Hematopoietic multipotent progenitor cell treated with erythropoietin and hydrocortisone succinate and interleukin-3 and kit ligand, for 6 days (in vitro differentiated cells): ENCODE measurements around the gene SEPTIN2.
"Not testable (repeated sequence)": the region's sequence is repeated elsewhere in the genome, so short reads cannot be mapped to it uniquely, and the experiment has no call there.

Experiments used
- DNase-seq: peaks from one replicate; pipeline ENCODE4 v3.0.0-alpha.2; 2015

Gene SEPTIN2

DNA sequence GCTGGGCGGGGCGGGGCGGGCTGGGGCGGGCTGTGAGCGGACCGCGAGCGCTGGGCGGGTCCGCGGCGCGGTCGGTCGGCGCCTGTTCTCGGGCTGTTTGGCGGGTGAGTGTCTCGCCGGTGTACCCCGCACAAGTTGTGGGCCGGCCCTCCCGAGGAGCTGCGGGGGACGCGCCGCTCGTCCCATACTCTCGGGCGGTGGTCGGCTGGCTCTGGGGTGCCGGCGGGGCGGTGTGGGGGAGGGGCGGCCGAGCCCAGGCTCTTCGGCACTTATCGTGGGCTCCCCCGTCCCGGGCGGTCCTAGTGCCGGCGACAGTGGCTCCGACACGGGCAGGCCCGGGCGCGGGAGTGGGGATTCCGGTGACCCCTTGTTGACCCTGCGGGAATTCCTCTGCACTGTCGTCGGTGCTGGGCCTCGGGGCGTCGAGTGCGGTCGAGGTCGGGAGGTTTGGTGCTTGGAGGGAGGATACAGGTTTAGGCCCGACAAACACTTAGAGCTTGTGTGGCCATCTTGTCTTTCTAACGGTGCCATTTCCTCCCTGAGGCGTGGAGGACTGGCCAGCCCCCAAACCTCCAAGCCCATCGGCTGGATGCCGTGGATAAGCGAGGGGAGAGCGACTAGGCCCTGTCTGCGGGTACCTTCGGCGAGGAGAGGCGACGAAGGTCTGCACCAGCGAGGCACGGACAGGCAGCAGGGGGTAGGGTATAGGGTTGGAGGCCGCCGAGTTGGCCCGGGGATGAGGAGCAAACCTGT is at the start of gene SEPTIN2:
Gene SEPTIN2 (plus strand): TSS at position 47 of the 753 bp plus-strand sequence. CDS start 8,308 bp downstream, outside the sequence.
- peak; percentile 76 for DNase-seq

DNA sequence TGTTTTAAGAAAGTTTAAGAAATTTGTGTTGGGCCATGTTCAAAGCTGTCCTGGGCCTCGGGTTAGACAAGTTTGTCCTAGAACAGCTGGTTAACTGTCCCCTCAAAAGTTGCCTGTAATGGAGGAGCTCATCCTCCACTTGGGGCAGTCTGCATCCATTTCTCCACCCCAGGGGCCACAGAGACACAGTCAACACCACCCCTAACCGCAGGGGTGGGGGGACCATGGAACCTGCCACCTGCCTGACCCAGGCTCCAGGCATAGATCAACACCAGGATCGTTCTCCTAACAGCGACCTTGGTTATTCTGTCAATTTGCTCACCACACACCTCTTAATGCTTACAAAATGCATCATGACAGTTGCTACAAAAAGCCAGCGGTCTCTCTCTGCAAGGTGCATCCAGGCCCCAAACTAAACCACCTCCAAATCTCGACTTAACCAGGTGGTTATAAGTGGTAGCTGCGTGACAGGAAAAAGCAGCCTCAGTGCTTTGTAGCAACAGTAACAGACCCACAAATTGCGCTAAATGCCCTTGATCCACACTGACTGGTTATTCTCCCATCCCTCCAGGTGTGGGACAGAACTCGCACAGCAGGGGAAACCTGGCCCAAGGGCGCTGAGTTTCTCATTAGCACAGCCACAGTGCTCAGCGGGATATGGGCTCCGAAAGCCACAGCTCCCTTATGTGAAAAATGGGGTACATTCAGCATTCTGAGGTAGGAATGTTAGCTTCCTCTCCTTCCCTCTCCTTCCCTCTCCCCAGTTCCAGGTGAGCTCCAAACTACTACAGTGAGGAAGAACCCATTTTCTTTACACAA is 48.3 kb upstream of the SEPTIN2 start:
- DNase-seq: no peak

DNA sequence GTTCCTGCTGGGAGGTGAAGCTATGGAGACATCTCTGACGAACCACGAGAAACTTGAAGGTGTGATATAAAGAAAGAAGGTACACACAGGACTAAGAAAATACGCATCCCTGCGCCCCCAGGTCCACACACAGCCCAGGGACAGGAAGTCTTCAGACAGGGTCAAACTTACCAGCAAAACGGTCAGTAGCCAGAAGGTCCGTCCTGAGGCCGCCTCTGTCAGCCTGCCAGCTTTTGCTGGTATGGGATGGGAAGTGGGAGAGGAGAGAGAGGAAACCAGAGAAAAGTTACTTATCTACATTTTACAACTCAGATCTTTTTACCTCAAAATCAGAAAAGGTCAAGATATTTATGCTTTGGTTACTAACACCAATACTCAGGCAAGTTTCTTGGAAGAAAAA is 47.4 kb upstream of the SEPTIN2 start:
- DNase-seq: no peak

DNA sequence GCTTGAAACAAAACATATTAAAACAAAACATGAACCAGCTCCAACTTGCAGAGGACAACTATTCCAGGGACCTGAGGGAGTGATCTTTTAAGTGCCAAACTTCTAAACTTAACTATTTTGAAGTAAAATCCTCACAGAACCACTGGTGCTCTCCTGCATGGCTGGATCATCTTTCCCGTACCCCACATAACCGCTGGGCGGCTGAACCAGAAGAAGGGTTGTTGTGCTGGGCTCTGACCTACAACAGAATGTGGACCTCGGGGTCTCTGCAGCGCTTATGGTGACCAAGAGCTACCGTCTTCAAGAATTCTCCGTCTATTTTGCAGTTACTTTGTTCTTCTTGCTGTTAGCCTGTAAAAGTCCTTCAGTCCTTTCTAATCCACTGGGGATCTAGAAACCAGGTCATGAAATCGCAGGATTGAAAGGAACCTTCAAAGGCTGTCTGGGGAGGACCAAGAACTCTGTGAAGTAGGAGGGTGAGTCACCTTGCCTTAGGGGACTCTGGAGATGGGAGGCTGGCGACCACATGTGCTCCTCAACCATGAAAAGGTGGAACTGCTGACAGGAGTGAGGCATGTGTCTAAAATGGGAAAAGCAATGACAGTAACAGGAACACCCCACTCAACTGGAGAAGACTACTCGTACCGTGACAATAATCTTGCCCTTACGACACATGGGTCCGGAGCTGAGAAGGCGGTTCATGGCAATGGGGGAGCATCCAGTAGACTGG is 46.8 kb upstream of the SEPTIN2 start:
- DNase-seq: no peak

DNA sequence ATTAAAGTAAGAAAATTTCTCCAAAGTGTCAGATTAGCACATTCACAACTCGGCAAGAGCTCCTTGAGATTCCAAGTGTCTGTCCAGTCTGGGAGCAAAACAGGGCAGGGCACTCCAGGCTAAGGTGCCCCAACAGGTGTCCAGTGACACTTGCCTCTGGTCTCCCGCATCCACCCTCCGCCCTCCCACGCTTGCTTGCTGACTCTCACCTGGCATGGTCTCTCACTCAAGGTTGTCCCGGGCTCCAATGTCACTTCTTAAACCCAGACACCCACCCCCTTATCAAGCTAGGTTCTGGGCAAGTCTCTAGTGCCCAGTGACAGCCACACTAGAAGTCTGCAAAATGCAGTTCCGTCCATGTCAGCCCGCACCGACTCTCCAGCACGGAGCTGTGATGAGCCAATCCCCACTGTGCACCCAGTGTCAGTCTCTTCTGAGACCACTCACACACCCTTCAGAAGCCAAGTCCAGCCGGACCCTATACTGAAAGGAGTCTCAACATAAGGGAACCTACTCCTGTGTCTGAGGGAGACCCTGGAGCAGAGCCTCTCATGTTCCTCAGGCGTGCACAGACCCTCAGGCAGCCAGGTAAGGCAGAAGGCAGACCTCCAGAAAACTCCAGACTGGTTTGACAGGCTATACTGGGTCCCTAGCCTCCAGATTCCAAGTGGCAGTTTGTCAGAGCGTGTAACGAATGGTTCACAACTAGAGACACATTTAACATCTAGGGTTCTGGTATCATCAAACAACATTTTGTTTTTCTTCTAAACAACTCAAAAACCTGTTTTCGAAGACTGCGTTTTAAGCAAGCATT is 45.8 kb upstream of the SEPTIN2 start:
- DNase-seq: no peak

DNA sequence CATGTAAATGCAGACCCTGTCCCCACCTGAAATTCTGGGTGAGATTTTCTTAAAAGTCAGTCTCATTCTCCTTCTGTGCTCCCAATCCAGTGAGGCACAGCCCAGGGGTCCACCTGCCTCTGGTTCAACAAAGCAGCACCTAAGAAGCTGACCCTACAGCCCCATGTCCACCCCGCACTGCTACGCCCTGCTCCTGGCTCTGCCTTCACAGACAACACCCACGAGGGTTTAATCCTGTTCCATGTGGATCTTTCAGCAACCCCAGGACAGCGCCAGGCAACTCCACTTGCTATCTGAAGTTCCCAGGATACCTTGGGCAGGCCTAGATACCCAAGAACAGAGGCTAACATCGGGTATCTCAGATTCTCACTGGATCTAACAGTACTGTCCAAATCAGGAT is 45.2 kb upstream of the SEPTIN2 start:
- DNase-seq: no peak

DNA sequence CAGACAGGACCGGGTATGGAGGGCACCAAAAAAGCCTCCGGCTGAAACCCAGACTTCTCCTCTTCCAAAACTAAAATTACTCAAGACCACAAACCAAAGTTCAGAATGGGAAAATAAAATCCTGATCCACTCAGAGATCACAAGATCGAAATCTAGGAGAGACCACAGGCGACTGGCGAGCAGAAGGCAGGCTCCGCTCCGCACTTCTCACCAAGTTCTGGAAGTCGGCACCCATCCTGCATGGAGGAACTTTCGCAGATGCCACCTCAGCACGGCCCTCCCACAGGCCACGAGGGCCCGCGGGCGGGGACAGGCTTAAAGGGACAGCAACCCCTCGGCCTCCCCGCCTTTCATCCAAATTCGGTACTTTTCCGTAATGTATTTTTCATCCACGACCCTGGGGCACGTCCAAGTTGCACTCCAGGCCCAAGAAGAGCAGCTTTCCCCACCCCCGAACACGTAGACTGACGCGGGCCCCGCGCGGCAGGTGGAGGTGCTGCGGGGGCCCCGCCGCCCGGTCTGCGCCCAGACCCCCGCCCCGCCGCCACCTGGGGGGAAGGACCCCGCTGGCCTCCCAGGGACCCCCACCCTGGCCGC is 43.9 kb upstream of the SEPTIN2 start:
- DNase-seq: peak; percentile 84

DNA sequence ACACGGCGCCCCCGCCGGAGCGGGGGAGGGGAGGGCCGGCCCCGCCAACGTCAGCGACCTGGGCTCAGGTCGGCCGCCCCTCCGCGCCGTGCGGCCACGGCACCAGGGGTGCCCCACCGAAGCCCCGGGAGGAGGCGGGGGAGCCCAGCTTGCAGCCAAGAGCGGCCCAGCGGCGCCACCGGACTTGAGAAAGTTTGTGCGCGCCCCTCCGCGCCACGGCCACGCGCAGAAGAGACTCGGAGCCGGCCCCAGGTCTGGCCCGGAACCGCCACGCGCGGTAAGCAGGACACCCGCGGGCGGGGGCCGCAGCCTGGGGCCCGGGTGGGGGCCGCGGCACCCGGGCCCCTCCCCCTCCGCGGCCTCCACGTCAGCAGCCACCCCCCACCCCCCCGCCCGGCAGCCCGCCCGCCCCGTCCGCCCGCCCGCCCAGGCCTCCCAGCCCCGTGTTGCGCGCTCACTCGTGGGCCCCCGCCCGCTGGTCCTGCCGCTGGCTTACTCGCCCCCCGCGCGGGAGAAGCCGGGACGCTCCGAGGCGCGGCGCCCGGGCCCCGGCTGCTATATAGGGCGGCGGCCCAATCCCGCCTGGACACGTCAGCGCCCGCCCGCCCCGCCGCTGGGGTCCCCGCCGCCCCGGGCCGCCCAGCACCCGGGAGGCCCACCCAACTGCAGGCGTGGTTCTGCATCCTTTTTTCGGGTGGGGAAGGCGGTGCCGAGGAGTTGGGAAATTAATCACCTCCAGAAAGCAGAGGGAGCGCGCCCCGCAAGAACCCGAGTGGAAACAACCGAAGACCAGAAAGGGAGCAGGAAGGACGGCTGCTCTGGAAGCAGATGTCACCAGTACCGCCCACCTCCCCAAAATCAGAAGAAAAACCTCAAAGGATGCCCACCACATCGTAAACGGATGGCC is 43.2 kb upstream of the SEPTIN2 start:
- peak; percentile 70 for DNase-seq

DNA sequence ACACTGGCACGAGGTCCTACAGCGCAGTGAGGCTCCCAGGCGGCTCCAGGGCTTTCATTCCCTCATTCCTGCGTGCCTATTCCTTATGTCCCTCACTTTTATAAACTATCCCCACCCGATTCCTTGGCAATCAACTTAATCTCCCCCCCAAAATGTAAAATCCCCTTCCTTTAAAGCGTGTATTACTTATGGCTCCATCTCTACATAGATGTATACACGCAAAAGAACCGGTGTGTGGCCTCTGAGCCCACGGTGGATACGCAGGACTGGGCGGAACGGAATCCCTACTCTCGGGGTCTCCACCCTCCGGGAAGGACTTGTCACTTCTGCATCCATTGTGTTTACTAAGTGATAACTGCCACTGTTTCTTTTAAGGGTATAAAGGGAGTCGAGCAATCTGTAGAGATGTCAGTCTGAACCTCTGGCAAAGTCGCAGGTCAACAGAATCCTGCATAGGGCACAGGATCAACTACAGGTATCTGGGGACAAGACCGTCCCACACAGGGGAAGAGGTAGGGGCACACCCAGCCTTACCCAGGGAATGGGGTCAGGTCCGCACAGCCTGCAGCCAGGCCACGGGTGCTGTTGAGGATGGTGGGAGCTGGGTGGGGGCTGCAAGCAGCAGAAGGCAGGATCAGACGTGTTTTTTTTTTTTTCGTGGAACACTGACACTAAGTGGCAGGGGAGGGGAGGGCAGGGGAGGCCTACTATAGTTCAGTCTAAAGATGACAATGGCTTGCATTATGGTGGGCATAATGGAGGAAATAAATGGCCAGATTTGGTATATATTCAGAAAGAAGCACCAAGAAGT is 42.3 kb upstream of the SEPTIN2 start:
- no peak for DNase-seq

DNA sequence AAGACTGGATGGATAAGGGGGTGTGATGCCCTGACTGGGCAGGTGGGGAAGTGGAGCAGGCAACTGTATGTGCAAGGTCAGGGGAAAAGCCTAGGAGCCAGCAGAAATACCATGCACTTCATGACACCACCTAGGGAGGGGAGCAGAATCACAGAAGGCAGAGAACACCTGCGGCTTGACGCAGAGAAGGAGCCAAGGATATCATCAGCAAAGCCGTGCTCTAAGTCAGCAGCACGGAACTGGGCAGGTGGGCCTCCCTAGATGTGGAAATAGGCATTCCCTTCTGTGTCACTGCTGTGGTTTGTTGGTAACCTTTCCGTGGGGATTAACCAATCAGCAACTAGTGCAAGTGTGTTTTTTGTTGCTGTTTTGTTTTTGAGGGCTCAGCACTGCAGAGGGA is 41.6 kb upstream of the SEPTIN2 start:
- DNase-seq: no peak

DNA sequence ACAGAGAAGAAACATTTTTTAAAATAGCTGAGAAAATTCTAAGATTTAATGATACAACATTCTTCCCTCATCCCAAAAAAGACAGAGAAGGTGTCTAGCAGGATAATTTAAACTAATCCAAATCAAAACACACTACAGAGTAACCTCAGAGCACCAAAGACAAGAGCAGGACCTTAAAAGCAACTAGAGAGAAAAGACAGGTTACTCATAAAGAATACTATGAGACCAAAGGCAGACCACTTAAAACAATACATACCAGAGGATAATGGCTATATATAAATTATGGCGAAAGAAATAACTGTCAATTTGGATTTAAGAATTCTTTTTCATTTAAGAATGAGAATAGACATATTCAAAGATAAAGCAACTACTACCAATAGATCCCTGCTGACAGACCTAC is 40.2 kb upstream of the SEPTIN2 start:
- no peak for DNase-seq

DNA sequence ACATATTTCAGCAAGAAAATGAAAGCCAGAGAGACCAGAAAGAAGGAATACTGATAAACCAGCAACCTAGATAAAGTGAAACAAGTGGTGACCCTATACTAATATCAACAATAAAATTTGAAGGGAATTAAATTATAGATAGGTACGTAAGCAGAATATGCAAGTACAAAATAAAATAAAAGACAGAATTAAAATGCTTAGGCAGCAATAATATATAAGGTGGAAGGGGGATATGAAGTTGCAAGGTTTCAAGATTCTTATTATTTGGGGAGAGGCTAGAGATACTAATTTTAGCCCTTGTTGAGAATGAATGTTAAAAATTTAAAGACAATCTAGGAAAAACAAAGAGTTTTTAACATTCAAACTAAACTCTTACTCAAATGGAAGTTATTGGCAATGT is 39.8 kb upstream of the SEPTIN2 start:
- no peak for DNase-seq

DNA sequence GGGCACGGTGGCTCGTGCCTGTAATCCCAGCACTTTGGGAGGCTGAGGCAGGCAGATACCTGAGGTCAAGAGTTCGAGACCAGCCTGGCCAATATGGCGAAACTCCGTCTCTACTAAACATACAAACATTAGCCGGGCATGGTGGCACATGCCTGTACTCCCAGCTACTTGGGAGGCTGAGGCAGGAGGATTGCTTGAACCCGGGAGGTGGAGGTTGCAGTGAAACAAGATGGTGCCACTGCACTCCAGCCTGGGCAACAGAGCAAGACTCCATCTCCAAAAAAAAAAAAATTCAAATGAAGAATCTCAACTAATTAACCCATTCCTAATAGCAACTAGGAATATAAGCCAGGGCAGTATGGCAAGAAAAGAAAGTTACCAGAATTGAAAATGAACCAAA is 37.4 kb upstream of the SEPTIN2 start:
- not testable (repeated sequence) for DNase-seq

DNA sequence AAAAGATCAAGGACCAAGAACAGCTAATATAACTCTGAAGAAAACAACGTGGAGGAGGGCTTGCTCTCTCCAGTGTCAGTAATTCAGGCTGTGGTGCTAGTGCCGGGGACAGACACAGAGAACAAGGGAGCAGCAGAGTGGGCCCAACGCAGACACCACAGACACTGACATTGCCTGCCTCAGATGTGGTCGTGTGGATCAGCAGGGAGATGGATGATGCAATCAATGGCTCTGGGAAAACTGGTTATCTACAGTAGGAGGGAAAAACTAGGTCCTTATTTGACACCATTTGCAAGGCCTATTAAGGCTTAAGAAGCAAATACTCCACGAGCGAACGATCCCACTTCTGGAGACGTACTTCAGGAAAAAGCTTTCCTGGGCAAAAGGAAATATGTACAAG is 36.3 kb upstream of the SEPTIN2 start:
- DNase-seq: no peak

DNA sequence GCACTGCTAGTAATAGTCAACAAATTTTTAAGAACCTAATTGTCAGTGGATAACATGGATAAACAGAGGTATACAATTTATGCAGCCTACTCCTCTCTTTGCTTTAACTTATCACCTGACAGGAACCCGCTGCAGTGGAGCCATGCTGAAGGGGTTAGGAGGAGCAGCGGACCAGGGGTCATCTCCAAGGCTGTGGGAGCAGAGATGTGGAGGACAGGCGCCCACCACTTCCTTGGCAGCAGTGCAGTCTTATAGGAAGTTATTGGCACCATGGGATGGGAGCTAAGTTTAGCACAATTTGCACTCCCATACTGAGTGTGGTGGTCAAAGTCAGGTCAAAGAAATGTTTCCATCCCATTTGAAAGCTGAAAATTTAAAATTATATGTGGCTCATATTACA is 35.9 kb upstream of the SEPTIN2 start:
- DNase-seq: no peak

DNA sequence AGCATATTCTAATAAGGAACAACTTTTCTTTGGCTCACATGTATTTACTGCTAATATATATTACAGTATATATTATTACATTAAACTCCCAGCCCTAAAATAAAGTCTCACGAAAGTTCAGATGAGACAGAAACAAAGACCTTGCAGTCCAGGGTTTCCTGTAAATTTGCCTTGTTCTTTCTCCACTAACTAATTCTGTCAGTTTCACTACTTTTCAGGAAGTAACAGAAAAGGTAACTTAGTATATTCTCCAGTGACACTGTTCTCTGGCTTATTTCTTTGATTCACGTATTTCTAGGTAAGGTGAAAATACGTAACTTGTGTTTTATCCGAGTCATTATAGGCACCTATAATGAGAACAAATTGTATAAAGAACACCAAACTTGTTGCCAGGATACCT is 35.4 kb upstream of the SEPTIN2 start:
- DNase-seq: no peak

DNA sequence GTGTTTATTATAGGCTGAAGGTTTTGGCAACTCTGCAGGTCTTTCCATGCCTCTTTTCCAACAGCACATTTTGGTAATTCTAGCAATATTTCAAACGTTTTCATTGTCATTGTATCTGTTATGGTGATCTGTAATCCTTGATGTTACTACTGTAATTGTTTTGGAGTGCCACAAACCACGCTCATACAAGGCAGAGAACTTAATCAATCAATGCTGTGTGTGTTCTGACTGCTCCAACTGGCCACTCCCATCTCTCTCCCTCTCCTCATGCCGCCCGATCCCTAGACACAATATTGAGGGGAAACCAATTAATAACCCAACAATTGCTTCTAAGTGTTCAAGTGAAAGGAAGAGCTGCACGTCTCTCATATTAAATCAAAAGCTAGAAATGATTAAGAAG is 33.2 kb upstream of the SEPTIN2 start:
- no peak for DNase-seq

DNA sequence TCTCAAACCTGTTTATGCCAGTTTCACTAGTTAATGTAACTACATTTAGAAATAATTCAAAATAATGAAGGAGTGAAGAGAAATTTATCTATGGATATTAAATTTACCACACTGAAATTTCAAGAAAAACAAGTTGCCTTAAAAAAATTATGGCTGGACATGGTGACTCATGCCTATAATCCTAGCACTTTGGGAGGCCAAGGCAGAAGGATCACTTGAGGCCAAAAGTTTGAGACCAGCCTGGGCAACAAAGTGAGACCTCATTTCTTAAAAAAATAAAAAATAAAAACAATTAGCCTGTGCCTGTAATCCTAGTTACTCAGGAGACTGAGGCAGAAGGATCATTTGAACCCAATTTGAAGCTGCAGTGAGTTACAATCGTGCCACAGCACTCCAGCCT is 30.1 kb upstream of the SEPTIN2 start:
- no peak for DNase-seq

DNA sequence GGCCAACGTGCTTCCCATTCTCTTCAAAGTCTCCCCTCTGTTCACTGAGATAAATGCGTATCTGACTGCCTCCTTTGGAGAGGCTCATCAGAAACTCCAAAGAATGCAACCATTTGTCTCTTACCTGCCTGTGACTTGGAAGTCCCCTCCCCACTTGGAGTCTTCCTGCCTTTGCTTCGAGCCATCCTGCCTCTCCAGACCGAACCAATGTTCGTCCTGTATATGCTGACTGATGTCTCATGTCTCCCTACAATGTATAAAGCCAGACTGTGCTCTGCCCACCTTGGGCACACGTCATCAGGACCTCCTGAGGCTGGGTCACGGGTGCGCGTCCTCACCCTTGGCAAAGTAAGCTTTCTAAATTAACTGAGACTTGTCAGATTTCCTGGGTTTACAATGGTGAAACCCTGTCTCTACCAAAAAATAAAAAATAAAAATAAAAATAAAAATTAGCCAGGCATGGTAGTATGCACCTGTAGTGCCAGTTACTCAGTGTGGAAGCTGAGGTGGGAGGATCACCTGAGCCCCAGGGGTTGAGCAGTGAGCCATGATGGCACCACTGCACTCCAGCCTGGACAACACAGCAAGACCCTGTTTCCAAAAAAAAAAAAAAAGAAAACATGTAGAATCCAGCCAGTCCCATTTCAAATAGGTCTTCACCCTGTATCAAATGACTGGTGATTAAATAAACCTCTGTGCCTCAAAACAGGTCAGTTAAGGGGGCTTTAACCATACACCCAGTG is 29.2 kb upstream of the SEPTIN2 start:
- no peak for DNase-seq
